Neuronal stem cell (in vitro differentiated cells): ENCODE results near the gene DYNC1LI1.

Experiments used
- DNase-seq: peaks from one replicate; pipeline ENCODE4 v3.0.0-alpha.2; 2013; ENCODE audit warnings: low spot score
- H2AFZ ChIP-seq: one replicate; pipeline ENCODE4 v1.6.1; 2013; ENCODE audit warnings: mild to moderate bottlenecking, low read length, inconsistent platforms
- H2AK5ac ChIP-seq: 2 replicates; pipeline ENCODE4 v1.6.1; 2013; ENCODE audit warnings: low read depth, mild to moderate bottlenecking, inconsistent platforms, low read length, moderate library complexity, mixed read lengths
- H2BK120ac ChIP-seq: 2 replicates; pipeline ENCODE4 v1.6.1; 2013; ENCODE audit warnings: low read depth, mild to moderate bottlenecking, inconsistent platforms, low read length, moderate library complexity, mixed read lengths
- H2BK12ac ChIP-seq: one replicate; pipeline ENCODE4 v1.6.1; 2013; ENCODE audit warnings: low read length, inconsistent platforms
- H2BK15ac ChIP-seq: 2 replicates; pipeline ENCODE4 v1.6.1; 2013; ENCODE audit warnings: mild to moderate bottlenecking, low read length, inconsistent platforms, mixed read lengths
- H2BK5ac ChIP-seq: one replicate; pipeline ENCODE4 v1.6.1; 2013; ENCODE audit warnings: inconsistent platforms, mild to moderate bottlenecking, low read length, moderate library complexity
- H3K14ac ChIP-seq: one replicate; pipeline ENCODE4 v1.6.1; 2013; ENCODE audit warnings: low read length, inconsistent platforms
- H3K18ac ChIP-seq: 2 replicates; pipeline ENCODE4 v1.6.1; 2013; ENCODE audit warnings: low read length, inconsistent platforms
- H3K23ac ChIP-seq: 2 replicates; pipeline ENCODE4 v1.6.1; 2013; ENCODE audit warnings: low read depth, mild to moderate bottlenecking, mixed read lengths, low read length, inconsistent platforms; ENCODE audit not compliant: poor library complexity
- H3K27ac ChIP-seq: replicated peaks from 3 replicates; pipeline ENCODE4 v1.5.1; 2013; ENCODE audit warnings: low read length, inconsistent platforms
- H3K27me3 ChIP-seq, 3 experiments: 2 replicates each; pipeline ENCODE4 v1.6.1; 2013; ENCODE audit warnings: low read length in 3 of 3, mild to moderate bottlenecking in 2 of 3, inconsistent platforms in 1 of 3, low read depth in 1 of 3, mixed read lengths in 1 of 3, moderate library complexity in 1 of 3; ENCODE audit not compliant: control insufficient read depth in 3 of 3, insufficient read depth in 3 of 3
- H3K36me3 ChIP-seq, 2 donors: replicated peaks in 1 of 2; 2 replicates each; pipeline ENCODE4 v1.6.1; 2013; ENCODE audit warnings: low read length in 2 of 2; ENCODE audit not compliant: control insufficient read depth in 2 of 2, insufficient read depth in 2 of 2
- H3K4ac ChIP-seq: 2 replicates; pipeline ENCODE4 v1.6.1; 2013; ENCODE audit warnings: inconsistent platforms, mild to moderate bottlenecking, low read length, moderate library complexity
- H3K4me1 ChIP-seq, 2 donors: 1 replicate in 1 of 2; 2 replicates in 1 of 2; pipeline ENCODE4 v1.6.1; 2013; ENCODE audit warnings: low read length in 2 of 2, low read depth in 1 of 2; ENCODE audit not compliant: control insufficient read depth in 2 of 2, insufficient read depth in 1 of 2
- H3K4me2 ChIP-seq: one replicate; pipeline ENCODE4 v1.6.1; 2013; ENCODE audit warnings: mild to moderate bottlenecking, low read length, inconsistent platforms; ENCODE audit not compliant: insufficient read depth, poor library complexity, severe bottlenecking
- H3K4me3 ChIP-seq, 2 donors: 2 replicates each; pipeline ENCODE4 v1.5.1; 2013; ENCODE audit warnings: low read length in 2 of 2, mild to moderate bottlenecking in 2 of 2, inconsistent platforms in 1 of 2, moderate library complexity in 1 of 2
- H3K79me1 ChIP-seq: one replicate; pipeline ENCODE4 v1.6.1; 2013; ENCODE audit warnings: low read depth, mild to moderate bottlenecking, inconsistent platforms, low read length, moderate library complexity
- H3K9ac ChIP-seq: one replicate; pipeline ENCODE4 v1.6.1; 2013; ENCODE audit warnings: mild to moderate bottlenecking, low read depth, low read length, inconsistent platforms; ENCODE audit not compliant: poor library complexity
- H3K9me3 ChIP-seq, 2 donors: replicated peaks in 1 of 2; 2 replicates each; pipeline versions ENCODE3 to v1.6.1; 2013; ENCODE audit warnings: low read length in 2 of 2, mild to moderate bottlenecking in 2 of 2, inconsistent platforms in 1 of 2, low read depth in 1 of 2, mixed read lengths in 1 of 2, moderate library complexity in 1 of 2; ENCODE audit not compliant: control insufficient read depth in 2 of 2, insufficient read depth in 1 of 2
- H4K8ac ChIP-seq: one replicate; pipeline ENCODE4 v1.6.1; 2013; ENCODE audit warnings: low read depth, mild to moderate bottlenecking, inconsistent platforms, low read length, moderate library complexity
- H4K91ac ChIP-seq: one replicate; pipeline ENCODE4 v1.6.1; 2013; ENCODE audit warnings: low read length, low read depth, mild to moderate bottlenecking, inconsistent platforms; ENCODE audit not compliant: poor library complexity
- WGBS, 2 donors: extraction: QIAGEN DNeasy Blood & Tissue Kit; methylation state at CpG; one replicate each; pipeline ENCODE4 v1.1.7; 2013; ENCODE audit warnings: missing lambda C conversion rate in 2 of 2, mixed read lengths in 1 of 2; ENCODE audit not compliant: insufficient read length in 2 of 2, insufficient replicate concordance in 1 of 2; ENCODE audit errors: extremely low coverage in 2 of 2; 5-methylcytosine and 5-hydroxymethylcytosine counted together

The DYNC1LI1 gene

DNA sequence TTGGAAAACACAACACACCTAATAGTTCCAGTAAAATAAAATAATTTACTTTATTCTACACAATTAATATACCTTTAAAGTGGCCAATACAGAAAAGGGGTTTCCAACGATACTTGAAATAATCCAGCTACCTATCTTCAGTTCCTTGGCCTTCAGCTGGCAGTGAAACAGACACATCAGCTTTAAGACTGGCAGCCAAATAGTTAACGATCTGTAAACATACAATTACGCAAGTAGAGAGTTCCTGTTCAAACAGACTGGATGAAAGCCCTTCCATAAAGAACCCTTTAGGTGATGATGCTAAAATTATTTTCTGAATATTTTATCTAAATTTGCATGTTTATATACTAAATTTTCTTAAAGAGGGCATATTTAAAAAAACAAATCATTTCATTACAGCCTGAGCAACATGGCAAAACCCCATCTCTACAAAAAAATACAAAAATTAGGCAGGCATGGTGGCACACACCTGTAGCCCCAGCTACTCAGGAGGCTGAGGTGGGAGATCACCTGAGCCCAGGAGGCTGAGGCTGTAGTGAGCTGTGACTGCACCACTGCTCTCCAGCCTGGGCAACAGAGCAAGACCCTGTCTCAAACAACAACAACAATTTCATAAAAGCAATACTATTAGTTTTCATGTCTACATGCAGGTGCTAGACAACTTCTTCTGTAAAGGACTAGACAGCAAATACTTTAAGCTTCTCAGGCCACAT lies 12.9 kb downstream of the DYNC1LI1 start:
- no peak overlapping the region for H3K9ac ChIP-seq
- H2BK5ac ChIP-seq, result no peak overlapping the region
- no peak overlapping the region for H3K4me3 ChIP-seq
- peaks cover 0 to 3% of the 10 kb centered on the region in 2 donors for H3K4me1 ChIP-seq
- H3K9me3 ChIP-seq, result peaks cover 0 to 4% of the 10 kb centered on the region in 2 donors
- H3K4me2 ChIP-seq, result no peak overlapping the region
- H3K4ac ChIP-seq, result no peak overlapping the region
- H2AK5ac ChIP-seq, result no peak overlapping the region
- H2BK120ac ChIP-seq, result no peak overlapping the region
- no peak overlapping the region for H2BK12ac ChIP-seq
- no peak overlapping the region for H3K27ac ChIP-seq
- H2AFZ ChIP-seq, result no peak overlapping the region
- H3K27me3 ChIP-seq, result no peaks in the 10 kb centered on the region
- no peak for DNase-seq
- H3K36me3 ChIP-seq, result peaks cover 0 to 34% of the 10 kb centered on the region in 2 donors
- H3K18ac ChIP-seq, result no peak overlapping the region
- H2BK15ac ChIP-seq, result no peak overlapping the region
- no peak overlapping the region for H3K14ac ChIP-seq
- no CpG with 5 or more reads among the region's 3 CpGs for WGBS, 2 donors
- H4K91ac ChIP-seq, result no peak overlapping the region
- no peak overlapping the region for H3K23ac ChIP-seq
- H3K79me1 ChIP-seq, result peaks cover 4% of the 10 kb centered on the region
- H4K8ac ChIP-seq, result no peak overlapping the region

DNA sequence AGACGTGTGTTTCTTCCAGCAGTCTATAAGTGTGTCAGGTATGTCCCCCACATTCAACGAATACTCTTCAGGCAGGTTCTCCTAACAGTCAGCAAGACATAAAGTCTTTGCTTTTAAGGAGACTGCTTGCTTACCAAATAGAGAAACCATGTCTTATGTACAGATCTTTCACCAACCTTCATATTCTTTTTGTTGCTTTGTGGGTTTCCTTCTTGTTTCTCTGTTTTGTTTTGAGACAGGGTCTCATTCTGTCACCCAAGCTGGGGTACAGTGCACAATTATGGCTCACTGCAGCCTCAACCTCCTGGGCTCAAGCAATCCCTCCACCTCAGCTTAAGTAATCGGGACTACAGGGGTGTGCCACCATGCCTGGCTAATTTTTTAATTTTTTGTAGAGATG lies 14.3 kb downstream of the DYNC1LI1 start:
- Histone ChIP-seq H3K4ac (no peak overlapping the region), H2BK5ac (no peak overlapping the region), H3K18ac (no peak overlapping the region), H2AK5ac (no peak overlapping the region), H3K79me1 (peaks cover 4% of the 10 kb centered on the region), H3K14ac (no peak overlapping the region), H3K27me3 (no peaks in the 10 kb centered on the region), H3K36me3 (peaks cover 0 to 20% of the 10 kb centered on the region in 2 donors), H3K27ac (no peak overlapping the region), H4K91ac (no peak overlapping the region), H2AFZ (no peak overlapping the region), H2BK15ac (no peak overlapping the region), H3K4me1 (peaks cover 0 to 3% of the 10 kb centered on the region in 2 donors), H3K4me2 (no peak overlapping the region), H3K4me3 (no peak overlapping the region), H2BK120ac (no peak overlapping the region), H3K9ac (no peak overlapping the region), H2BK12ac (no peak overlapping the region), H4K8ac (no peak overlapping the region), H3K9me3 (peaks cover 0 to 4% of the 10 kb centered on the region in 2 donors), H3K23ac (no peak overlapping the region)
- WGBS, 2 donors, result no CpG with 5 or more reads among the region's 3 CpGs
- DNase-seq, result no peak

DNA sequence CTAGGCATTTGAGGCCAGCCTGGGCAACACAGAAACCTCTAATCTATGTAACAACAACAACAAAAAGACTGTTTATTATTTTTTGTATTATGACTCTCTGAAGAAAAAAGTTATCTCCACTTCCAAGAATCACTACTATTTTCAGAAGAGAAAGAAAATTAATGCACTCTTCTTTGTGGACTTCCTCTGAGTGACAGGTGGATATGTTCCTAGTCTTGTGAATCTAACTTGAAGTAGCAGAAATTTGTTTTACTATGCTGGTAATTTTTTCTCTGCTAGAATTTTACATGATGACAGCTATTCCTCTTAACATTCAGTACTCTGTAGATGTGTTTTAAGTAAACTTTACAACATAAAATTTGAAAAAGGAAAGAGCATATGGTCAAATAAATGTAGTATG lies 16.7 kb downstream of the DYNC1LI1 start:
- H3K27me3 ChIP-seq, result no peaks in the 10 kb centered on the region
- no peak overlapping the region for H3K18ac ChIP-seq
- peaks cover 0 to 9% of the 10 kb centered on the region in 2 donors for H3K36me3 ChIP-seq
- H3K4ac ChIP-seq, result no peak overlapping the region
- no peak overlapping the region for H2AK5ac ChIP-seq
- H3K27ac ChIP-seq, result no peak overlapping the region
- no peak overlapping the region for H3K23ac ChIP-seq
- no peak overlapping the region for H3K4me3 ChIP-seq
- no peak overlapping the region for H3K4me2 ChIP-seq
- H2BK12ac ChIP-seq, result no peak overlapping the region
- no peak overlapping the region for H3K14ac ChIP-seq
- no peak for DNase-seq
- H3K4me1 ChIP-seq, result peaks cover 0 to 3% of the 10 kb centered on the region in 2 donors
- H2BK120ac ChIP-seq, result no peak overlapping the region
- no peak overlapping the region for H2AFZ ChIP-seq
- H2BK15ac ChIP-seq, result no peak overlapping the region
- H3K79me1 ChIP-seq, result peaks cover 4% of the 10 kb centered on the region
- H3K9ac ChIP-seq, result no peak overlapping the region
- H4K8ac ChIP-seq, result no peak overlapping the region
- H3K9me3 ChIP-seq, result peaks cover 0 to 4% of the 10 kb centered on the region in 2 donors
- no peak overlapping the region for H2BK5ac ChIP-seq
- no peak overlapping the region for H4K91ac ChIP-seq

DNA sequence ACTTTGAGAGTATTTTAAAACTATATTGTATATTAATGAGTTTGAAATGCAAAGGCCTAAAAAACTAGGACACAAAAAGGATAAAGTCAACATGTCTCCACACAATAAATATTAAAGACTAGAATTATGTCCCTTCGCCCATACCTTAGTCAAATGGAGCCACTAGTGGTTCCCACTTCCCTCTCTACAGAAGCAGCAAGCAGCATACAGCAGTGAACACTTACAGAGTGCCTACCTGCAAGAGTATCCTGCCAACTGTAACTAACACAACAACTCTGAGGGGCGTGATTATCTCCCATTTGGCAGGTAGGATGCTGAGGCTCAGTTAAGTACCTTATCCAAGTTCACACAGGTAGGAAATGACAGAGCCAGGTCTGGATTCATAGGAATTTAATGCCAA lies 17.2 kb downstream of the DYNC1LI1 start:
- Histone ChIP-seq H3K9me3 (peaks cover 0 to 4% of the 10 kb centered on the region in 2 donors), H3K14ac (no peak overlapping the region), H3K27ac (no peak overlapping the region), H2BK5ac (no peak overlapping the region), H2AFZ (no peak overlapping the region), H3K4me1 (peaks cover 0 to 3% of the 10 kb centered on the region in 2 donors), H3K79me1 (peaks cover 4% of the 10 kb centered on the region), H2BK15ac (no peak overlapping the region), H2BK12ac (no peak overlapping the region), H3K4me3 (no peak overlapping the region), H4K91ac (no peak overlapping the region), H2AK5ac (no peak overlapping the region), H3K18ac (no peak overlapping the region), H4K8ac (no peak overlapping the region), H2BK120ac (no peak overlapping the region), H3K4ac (no peak overlapping the region), H3K27me3 (no peaks in the 10 kb centered on the region), H3K36me3 (peaks cover 0 to 9% of the 10 kb centered on the region in 2 donors), H3K4me2 (no peak overlapping the region), H3K9ac (no peak overlapping the region), H3K23ac (no peak overlapping the region)
- WGBS, 2 donors, result no CpG with 5 or more reads among the region's 2 CpGs
- no peak for DNase-seq
